Duodenal mucosa (tissue), 2 donors: ENCODE measurements around the gene KRT81.

Experiments
- H3K27ac ChIP-seq: one replicate; pipeline ENCODE4 v1.7.0; 2013; ENCODE audit warnings: low read depth, low read length
- H3K27me3 ChIP-seq, 2 donors: one replicate each; pipeline ENCODE4 v1.7.0; 2013; ENCODE audit warnings: low read length in 2 of 2, control low read depth in 1 of 2; ENCODE audit not compliant: insufficient read depth in 2 of 2, control insufficient read depth in 1 of 2
- H3K36me3 ChIP-seq, 2 donors: one replicate each; pipeline ENCODE4 v1.7.0; 2013; ENCODE audit warnings: low read length in 2 of 2, control low read depth in 1 of 2; ENCODE audit not compliant: insufficient read depth in 2 of 2, control insufficient read depth in 1 of 2
- H3K4me1 ChIP-seq, 2 donors: one replicate each; pipeline ENCODE4 v1.7.0; 2013; ENCODE audit warnings: low read length in 2 of 2, control low read depth in 1 of 2; ENCODE audit not compliant: insufficient read depth in 2 of 2, control insufficient read depth in 1 of 2
- H3K4me3 ChIP-seq, 2 donors: one replicate each; pipeline ENCODE4 v1.7.0; 2013; ENCODE audit warnings: low read length in 2 of 2, low read depth in 1 of 2
- H3K9ac ChIP-seq, 2 donors: one replicate each; pipeline ENCODE4 v1.7.0; 2013; ENCODE audit warnings: low read length in 2 of 2, low read depth in 1 of 2
- H3K9me3 ChIP-seq, 2 donors: one replicate each; pipeline ENCODE4 v1.7.0; 2013; ENCODE audit warnings: low read length in 2 of 2, control low read depth in 1 of 2; ENCODE audit not compliant: control insufficient read depth in 1 of 2

Gene KRT81

GRCh38 chr12:52285851-52286530 lies 5.3 kb downstream of the KRT81 start:
- H3K4me1 ChIP-seq, result no peaks in the 10 kb centered on the region
- no peak overlapping the region for H3K27ac ChIP-seq
- H3K27me3 ChIP-seq, result no peaks in the 10 kb centered on the region
- no peak overlapping the region for H3K9ac ChIP-seq
- H3K9me3 ChIP-seq, result no peaks in the 10 kb centered on the region
- H3K36me3 ChIP-seq, result no peaks in the 10 kb centered on the region
- no peak overlapping the region for H3K4me3 ChIP-seq

- Histone ChIP-seq H3K36me3 (no peaks in the 10 kb centered on the region), H3K9ac (no peak overlapping the region), H3K4me3 (no peak overlapping the region), H3K9me3 (no peaks in the 10 kb centered on the region), H3K27me3 (no peaks in the 10 kb centered on the region), H3K4me1 (peaks cover 0 to 7% of the 10 kb centered on the region in 2 donors), H3K27ac (no peak overlapping the region)
These were observed 6.1 kb downstream of the KRT81 start for GRCh38 chr12:52285172-52285745.

GRCh38 chr12:52284562-52285171 lies 6.7 kb downstream of the KRT81 start:
- Histone ChIP-seq H3K9ac (no peak overlapping the region), H3K4me1 (peaks cover 0 to 9% of the 10 kb centered on the region in 2 donors), H3K27me3 (no peaks in the 10 kb centered on the region), H3K9me3 (no peaks in the 10 kb centered on the region), H3K27ac (no peak overlapping the region), H3K36me3 (no peaks in the 10 kb centered on the region), H3K4me3 (no peak overlapping the region)

GRCh38 chr12:52280796-52281560 lies 10.4 kb downstream of the KRT81 start:
- Histone ChIP-seq H3K9ac (no peak overlapping the region), H3K27ac (no peak overlapping the region), H3K9me3 (no peaks in the 10 kb centered on the region), H3K4me1 (peaks cover 11 to 23% of the 10 kb centered on the region in 2 donors), H3K27me3 (peaks cover 0 to 6% of the 10 kb centered on the region in 2 donors), H3K36me3 (no peaks in the 10 kb centered on the region), H3K4me3 (no peak overlapping the region)

- no peak overlapping the region for H3K9ac ChIP-seq
- H3K4me3 ChIP-seq, result no peak overlapping the region
- no peaks in the 10 kb centered on the region for H3K9me3 ChIP-seq
- H3K36me3 ChIP-seq, result no peaks in the 10 kb centered on the region
- H3K27ac ChIP-seq, result peak overlapping the region; percentile 1
- peaks cover 11 to 23% of the 10 kb centered on the region in 2 donors for H3K4me1 ChIP-seq
- peaks cover 0 to 6% of the 10 kb centered on the region in 2 donors for H3K27me3 ChIP-seq
These were observed 11.0 kb downstream of the KRT81 start for GRCh38 chr12:52280319-52280795.

- H3K4me3 ChIP-seq, result no peak overlapping the region
- H3K27ac ChIP-seq, result no peak overlapping the region
- H3K27me3 ChIP-seq, result peaks cover 0 to 6% of the 10 kb centered on the region in 2 donors
- H3K9me3 ChIP-seq, result no peaks in the 10 kb centered on the region
- H3K4me1 ChIP-seq, result peaks cover 11 to 23% of the 10 kb centered on the region in 2 donors
- H3K36me3 ChIP-seq, result no peaks in the 10 kb centered on the region
- no peak overlapping the region for H3K9ac ChIP-seq
These were observed 11.7 kb downstream of the KRT81 start for GRCh38 chr12:52279422-52280318.

GRCh38 chr12:52278575-52279421 lies 12.5 kb downstream of the KRT81 start:
- H3K27ac ChIP-seq, result no peak overlapping the region
- H3K9ac ChIP-seq, result peak overlapping the region in 1 of 2 donors; percentile 37
- peaks cover 11 to 23% of the 10 kb centered on the region in 2 donors for H3K4me1 ChIP-seq
- H3K27me3 ChIP-seq, result peaks cover 0 to 6% of the 10 kb centered on the region in 2 donors
- H3K4me3 ChIP-seq, result no peak overlapping the region
- no peaks in the 10 kb centered on the region for H3K9me3 ChIP-seq
- no peaks in the 10 kb centered on the region for H3K36me3 ChIP-seq

- Histone ChIP-seq H3K36me3 (no peaks in the 10 kb centered on the region), H3K9ac (no peak overlapping the region), H3K27me3 (peaks cover 0 to 6% of the 10 kb centered on the region in 2 donors), H3K4me3 (no peak overlapping the region), H3K9me3 (no peaks in the 10 kb centered on the region), H3K4me1 (peaks cover 11 to 23% of the 10 kb centered on the region in 2 donors), H3K27ac (no peak overlapping the region)
These were observed 13.7 kb downstream of the KRT81 start for GRCh38 chr12:52277486-52278245.
